NCI-H2227 (cell line): ENCODE results near the gene LRRC8E.
"Not testable (repeated sequence)": the region's sequence is repeated elsewhere in the genome, so short reads cannot be mapped to it uniquely, and the experiment has no call there.

Experiments
- DNase-seq: peaks from one replicate; lab custom pipeline; 2025; ENCODE audit not compliant: unreplicated experiment; lab: John Stamatoyannopoulos, UW

LRRC8E gene

GRCh38 chr19:7928741-7929701, 40.7 kb downstream of the LRRC8E start:
- peak; percentile 11 for DNase-seq

- not testable (repeated sequence) for DNase-seq
These were observed 41.7 kb downstream of the LRRC8E start for GRCh38 chr19:7930030-7930429.

GRCh38 chr19:7930765-7931164, 42.5 kb downstream of the LRRC8E start:
- no peak for DNase-seq

- no peak for DNase-seq
These were observed 43.1 kb downstream of the LRRC8E start for GRCh38 chr19:7931221-7932061.

- no peak for DNase-seq
These were observed 44.1 kb downstream of the LRRC8E start for GRCh38 chr19:7932276-7932929.

GRCh38 chr19:7932930-7933300, 44.6 kb downstream of the LRRC8E start:
- no peak for DNase-seq

GRCh38 chr19:7933411-7933810, 45.1 kb downstream of the LRRC8E start:
- no peak for DNase-seq

GRCh38 chr19:7933828-7934725, 45.8 kb downstream of the LRRC8E start:
- DNase-seq = no peak

GRCh38 chr19:7934766-7935165, 46.5 kb downstream of the LRRC8E start:
- no peak for DNase-seq

- no peak for DNase-seq
These were observed 52.5 kb downstream of the LRRC8E start for GRCh38 chr19:7940841-7941240.

GRCh38 chr19:7941895-7942596, 53.7 kb downstream of the LRRC8E start:
- DNase-seq = no peak

GRCh38 chr19:7942981-7943443, 54.7 kb downstream of the LRRC8E start:
- DNase-seq = no peak

GRCh38 chr19:7943444-7944176, 55.3 kb downstream of the LRRC8E start, which contains the start of gene TIMM44:
TSS of gene TIMM44 (minus strand) at chr19:7943666. CDS start at chr19:7943651, 15 bp downstream.
- DNase-seq = peak; percentile 98

GRCh38 chr19:7944177-7944761, 56.0 kb downstream of the LRRC8E start:
- peak; percentile 88 for DNase-seq

- DNase-seq = no peak
These were observed 59.6 kb downstream of the LRRC8E start for GRCh38 chr19:7947939-7948338.
